GM12878 (cell line): Measurements from ENCODE around the gene UNC119.

Source experiments
- FOS ChIP-seq: IDR thresholded peaks from 3 replicates; pipeline ENCODE4 v1.6.1; 2011; ENCODE audit warnings: borderline replicate concordance; ENCODE audit not compliant: insufficient read length; ENCODE audit errors: extremely low read depth
- MTA2 ChIP-seq: fragments of 450-650 bp; IDR thresholded peaks from 2 replicates; pipeline ENCODE4 v1.6.1; 2016; ENCODE audit warnings: low read depth, mild to moderate bottlenecking, moderate library complexity
- POLR2AphosphoS5 ChIP-seq: IDR thresholded peaks from 2 replicates; pipeline ENCODE4 v1.6.1; 2011; ENCODE audit warnings: mild to moderate bottlenecking, low read length, inconsistent platforms

- no peak for TF ChIP-seq POLR2AphosphoS5
- TF ChIP-seq MTA2, result no peak
- no peak for TF ChIP-seq FOS
These were observed 49.0 kb downstream of the UNC119 start for GRCh38 chr17:28503420-28503819.
